ENCODE data around the gene PLCXD3. TPM values are rescaled to one million over a fixed set of nuclear protein-coding genes. Genes with fewer than 3 reads are reported as not detected.

Gene PLCXD3
- total and polyA plus RNA-seq, 10 of the 15 experiments (the other 5 are each of a cell fraction or from before 2014, with no cell fraction given), result not detected

DNA sequence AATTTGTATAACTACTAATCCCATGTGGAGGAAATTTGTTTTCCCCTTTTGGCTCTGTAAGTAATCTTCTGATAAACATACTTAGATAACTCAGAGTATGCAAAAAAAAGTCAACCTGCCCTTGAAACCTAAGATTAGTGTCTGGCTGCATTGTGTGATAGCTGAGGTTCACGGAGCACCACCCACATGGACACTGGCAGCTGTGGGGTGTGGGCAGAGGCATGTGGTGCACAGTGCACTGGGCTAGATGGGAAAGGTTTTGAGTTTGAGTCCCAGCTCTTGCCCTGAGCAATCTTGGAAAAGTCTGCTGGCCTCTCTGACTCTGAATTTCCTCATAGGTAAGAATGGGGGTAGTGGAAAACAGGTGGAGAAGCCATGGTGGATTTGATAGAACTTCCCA lies 75.1 kb downstream of the PLCXD3 start (continued):
- TF ChIP-seq, protein P1, sequence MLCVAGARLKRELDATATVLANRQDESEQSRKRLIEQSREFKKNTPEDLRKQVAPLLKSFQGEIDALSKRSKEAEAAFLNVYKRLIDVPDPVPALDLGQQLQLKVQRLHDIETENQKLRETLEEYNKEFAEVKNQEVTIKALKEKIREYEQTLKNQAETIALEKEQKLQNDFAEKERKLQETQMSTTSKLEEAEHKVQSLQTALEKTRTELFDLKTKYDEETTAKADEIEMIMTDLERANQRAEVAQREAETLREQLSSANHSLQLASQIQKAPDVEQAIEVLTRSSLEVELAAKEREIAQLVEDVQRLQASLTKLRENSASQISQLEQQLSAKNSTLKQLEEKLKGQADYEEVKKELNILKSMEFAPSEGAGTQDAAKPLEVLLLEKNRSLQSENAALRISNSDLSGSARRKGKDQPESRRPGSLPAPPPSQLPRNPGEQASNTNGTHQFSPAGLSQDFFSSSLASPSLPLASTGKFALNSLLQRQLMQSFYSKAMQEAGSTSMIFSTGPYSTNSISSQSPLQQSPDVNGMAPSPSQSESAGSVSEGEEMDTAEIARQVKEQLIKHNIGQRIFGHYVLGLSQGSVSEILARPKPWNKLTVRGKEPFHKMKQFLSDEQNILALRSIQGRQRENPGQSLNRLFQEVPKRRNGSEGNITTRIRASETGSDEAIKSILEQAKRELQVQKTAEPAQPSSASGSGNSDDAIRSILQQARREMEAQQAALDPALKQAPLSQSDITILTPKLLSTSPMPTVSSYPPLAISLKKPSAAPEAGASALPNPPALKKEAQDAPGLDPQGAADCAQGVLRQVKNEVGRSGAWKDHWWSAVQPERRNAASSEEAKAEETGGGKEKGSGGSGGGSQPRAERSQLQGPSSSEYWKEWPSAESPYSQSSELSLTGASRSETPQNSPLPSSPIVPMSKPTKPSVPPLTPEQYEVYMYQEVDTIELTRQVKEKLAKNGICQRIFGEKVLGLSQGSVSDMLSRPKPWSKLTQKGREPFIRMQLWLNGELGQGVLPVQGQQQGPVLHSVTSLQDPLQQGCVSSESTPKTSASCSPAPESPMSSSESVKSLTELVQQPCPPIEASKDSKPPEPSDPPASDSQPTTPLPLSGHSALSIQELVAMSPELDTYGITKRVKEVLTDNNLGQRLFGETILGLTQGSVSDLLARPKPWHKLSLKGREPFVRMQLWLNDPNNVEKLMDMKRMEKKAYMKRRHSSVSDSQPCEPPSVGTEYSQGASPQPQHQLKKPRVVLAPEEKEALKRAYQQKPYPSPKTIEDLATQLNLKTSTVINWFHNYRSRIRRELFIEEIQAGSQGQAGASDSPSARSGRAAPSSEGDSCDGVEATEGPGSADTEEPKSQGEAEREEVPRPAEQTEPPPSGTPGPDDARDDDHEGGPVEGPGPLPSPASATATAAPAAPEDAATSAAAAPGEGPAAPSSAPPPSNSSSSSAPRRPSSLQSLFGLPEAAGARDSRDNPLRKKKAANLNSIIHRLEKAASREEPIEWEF (IDR thresholded peaks at IDR 0.05; ENCODE audit: insufficient replicate concordance, low read depth, low read length), result no peak
- TF ChIP-seq GATAD2B (conservative IDR thresholded peaks at IDR 0.05; ENCODE audit: low read depth) (no peak), EP300 (IDR thresholded peaks at IDR 0.05; ENCODE audit: borderline replicate concordance in 1 of 2, control insufficient read depth in 1 of 2, low read depth in 2 of 2, low read length in 2 of 2) (no peak), SMAD5 (IDR thresholded peaks at IDR 0.05; ENCODE audit: low read depth) (no peak), WRNIP1 (IDR thresholded peaks at IDR 0.05; ENCODE audit: borderline replicate concordance, low read depth, low read length) (no peak), NFIC (IDR thresholded peaks at IDR 0.05; ENCODE audit: low read depth, low read length) (no peak), SMC3 (IDR thresholded peaks at IDR 0.05; ENCODE audit: borderline replicate concordance, low read length) (no peak)
